HepG2 (cell line): Measurements from ENCODE around the gene ABCB10. TPM values are rescaled to one million over a fixed set of nuclear protein-coding genes. Genes with fewer than 3 reads are reported as not detected.

Experiments used
- AKAP8 ChIP-seq: sonication (generic); formaldehyde crosslinking; IDR thresholded peaks from 2 replicates; pipeline ENCODE4 v1.5.1; 2020; ENCODE audit warnings: mild to moderate bottlenecking, missing genetic modification reagents
- ETV6 ChIP-seq: sonication (generic); formaldehyde crosslinking; conservative IDR thresholded peaks from 2 replicates; pipeline ENCODE4 v1.4.0; 2020; ENCODE audit warnings: missing genetic modification reagents
- GATA4 ChIP-seq: sonication (generic); IDR thresholded peaks from 2 replicates; pipeline ENCODE4 v1.6.1; 2016; ENCODE audit warnings: antibody characterized with exemption, low read depth, borderline replicate concordance
- KDM5B ChIP-seq: sonication (generic); formaldehyde crosslinking; IDR thresholded peaks from 2 replicates; pipeline ENCODE4 v1.4.0; 2020; ENCODE audit warnings: missing genetic modification reagents, mild to moderate bottlenecking, borderline replicate concordance
- MEIS1 ChIP-seq: sonication (generic); formaldehyde crosslinking; IDR thresholded peaks from 2 replicates; pipeline ENCODE4 v1.9.0; 2021; ENCODE audit warnings: mild to moderate bottlenecking, missing genetic modification reagents, moderate library complexity, borderline replicate concordance
- NKX3-1 ChIP-seq: sonication (generic); formaldehyde crosslinking; IDR thresholded peaks from 2 replicates; pipeline ENCODE4 v1.5.0; 2020; ENCODE audit warnings: missing genetic modification reagents
- PRDM4 ChIP-seq: sonication (generic); formaldehyde crosslinking; IDR thresholded peaks from 2 replicates; pipeline ENCODE4 v1.9.0; 2021; ENCODE audit warnings: missing genetic modification reagents, borderline replicate concordance
- SNAI1 ChIP-seq: sonication (generic); formaldehyde crosslinking; IDR thresholded peaks from 2 replicates; pipeline ENCODE4 v1.5.0; 2020; ENCODE audit warnings: mild to moderate bottlenecking, missing genetic modification reagents, borderline replicate concordance
- THRA ChIP-seq: sonication (generic); formaldehyde crosslinking; IDR thresholded peaks from 2 replicates; pipeline ENCODE4 v1.4.0; 2020; ENCODE audit warnings: missing genetic modification reagents, borderline replicate concordance
- ZNF160 ChIP-seq: sonication (generic); formaldehyde crosslinking; IDR thresholded peaks from 2 replicates; pipeline ENCODE4 v1.8.0; 2022; ENCODE audit warnings: mild to moderate bottlenecking, inconsistent platforms, missing genetic modification reagents
- ZNF749 ChIP-seq: sonication (generic); formaldehyde crosslinking; IDR thresholded peaks from 2 replicates; pipeline ENCODE4 v1.8.0; 2022; ENCODE audit warnings: mild to moderate bottlenecking, missing genetic modification reagents, moderate library complexity, borderline replicate concordance
- polyA plus RNA-seq, 8 experiments: library from polyadenylated mRNA; depleted of rRNA in 3 of 8; stranded (reverse) in 7 of 8; unstranded in 1 of 8; fragments of >200 nt; fragmentation: Illumina TruSeq in 4 of 8; extraction: Trizol in 4 of 8; gene quantifications; 2 replicates each; pipeline versions ENCODE4 v1.2.1 to v1.2.3, GENCODE V29; 2011 to 2016; ENCODE audit warnings: low read depth in 4 of 8, missing spikeins in 1 of 8, mixed read lengths in 1 of 8; ENCODE audit not compliant: insufficient read depth in 1 of 8
- total RNA-seq, 5 experiments: library from RNA; depleted of rRNA; stranded (reverse); fragments of >200 nt; fragmentation: Illumina TruSeq; extraction: Trizol; gene quantifications; 2 replicates each; pipeline ENCODE4 v1.2.3, GENCODE V29; 2016; ENCODE audit warnings: low read depth in 1 of 5
- TF ChIP-seq, protein P1 (sequence below): sonication (generic); formaldehyde crosslinking; IDR thresholded peaks from 2 replicates; pipeline ENCODE4 v1.4.0; 2020; ENCODE audit warnings: missing genetic modification reagents, borderline replicate concordance
- TF ChIP-seq, protein P2 (sequence below): sonication (generic); formaldehyde crosslinking; conservative IDR thresholded peaks from 2 replicates; pipeline ENCODE4 v1.4.0; 2020; ENCODE audit warnings: mild to moderate bottlenecking, missing genetic modification reagents, moderate library complexity
- TF ChIP-seq, protein P3 (sequence below): sonication (generic); formaldehyde crosslinking; IDR thresholded peaks from 2 replicates; pipeline ENCODE4 v1.4.0; 2020; ENCODE audit warnings: mild to moderate bottlenecking, missing genetic modification reagents
- TF ChIP-seq, protein P4 (sequence below): sonication (generic); formaldehyde crosslinking; IDR thresholded peaks from 2 replicates; pipeline ENCODE4 v1.5.0; 2020; ENCODE audit warnings: missing genetic modification reagents

The ABCB10 gene
- total and polyA plus RNA-seq, 2 of the 13 experiments (the other 11 are each of a cell fraction or from before 2014, with no cell fraction given), result 11.2 to 28.9 TPM

DNA sequence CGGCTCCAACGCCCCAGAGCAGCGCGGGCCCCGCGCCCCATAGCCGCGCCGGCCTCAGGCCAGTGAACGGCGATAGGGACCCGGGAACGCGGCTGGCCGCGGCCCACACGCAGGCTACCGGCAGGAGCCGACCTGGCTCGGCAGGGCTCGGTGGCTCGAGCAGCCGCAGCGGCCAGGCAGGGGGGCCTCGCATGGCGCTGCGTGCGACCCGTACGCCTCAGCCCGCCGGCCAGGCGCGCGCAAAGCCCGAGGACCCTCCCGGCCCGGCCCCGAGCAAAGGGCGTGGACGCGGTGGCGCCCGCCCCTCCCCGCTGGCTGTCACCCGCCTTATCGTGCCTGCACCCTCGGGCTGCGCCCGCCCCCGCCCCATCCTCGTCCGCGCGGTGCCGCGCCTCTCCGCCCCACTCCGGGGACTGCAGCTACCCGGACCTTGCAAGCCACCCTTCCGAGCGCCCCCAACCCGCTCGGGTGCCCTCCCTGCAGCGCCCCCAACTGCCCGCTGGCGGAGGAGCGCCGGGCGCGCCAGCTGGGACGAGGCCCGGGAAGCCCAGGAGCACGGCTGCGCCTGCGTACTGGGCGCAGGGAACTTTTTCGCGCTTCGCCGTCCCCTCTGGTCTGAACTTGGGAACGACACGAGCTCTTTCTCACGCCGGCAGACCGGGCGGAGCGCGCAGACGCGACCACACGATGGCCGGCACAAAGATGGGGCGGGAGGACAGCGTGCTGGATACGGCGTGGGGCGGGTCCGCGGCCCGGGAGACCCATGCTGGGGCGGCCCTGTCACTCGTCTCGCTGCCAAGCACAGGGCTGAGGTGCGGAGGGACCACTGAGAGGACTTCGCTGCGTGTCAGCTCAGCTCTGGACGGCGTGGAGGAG is at the start of gene ABCB10 (continued):
- TF ChIP-seq ZNF749 (CRISPR knock-in tag) (peak; percentile 39; the same call in 1 of the 2 replicates), GATA4 (no peak), ETV6 (CRISPR knock-in tag) (0 out of 2 replicates have a peak, but pooled peaks have one; percentile 50), PRDM4 (no peak), AKAP8 (0 out of 2 replicates have a peak, but pooled peaks have one; percentile 56), SNAI1 (CRISPR knock-in tag) (0 out of 2 replicates have a peak, but pooled peaks have one; percentile 46), NKX3-1 (CRISPR knock-in tag) (0 out of 2 replicates have a peak, but pooled peaks have one; percentile 23), KDM5B (CRISPR knock-in tag) (peak; percentile 74; the same call in 1 of the 2 replicates), THRA (CRISPR knock-in tag) (peak; percentile 39; the same call in 1 of the 2 replicates), ZNF160 (CRISPR knock-in tag) (peak; percentile 62; the same call in 1 of the 2 replicates), MEIS1 (peak; percentile 74; the same call in 1 of the 2 replicates)
- TF ChIP-seq, protein P1, sequence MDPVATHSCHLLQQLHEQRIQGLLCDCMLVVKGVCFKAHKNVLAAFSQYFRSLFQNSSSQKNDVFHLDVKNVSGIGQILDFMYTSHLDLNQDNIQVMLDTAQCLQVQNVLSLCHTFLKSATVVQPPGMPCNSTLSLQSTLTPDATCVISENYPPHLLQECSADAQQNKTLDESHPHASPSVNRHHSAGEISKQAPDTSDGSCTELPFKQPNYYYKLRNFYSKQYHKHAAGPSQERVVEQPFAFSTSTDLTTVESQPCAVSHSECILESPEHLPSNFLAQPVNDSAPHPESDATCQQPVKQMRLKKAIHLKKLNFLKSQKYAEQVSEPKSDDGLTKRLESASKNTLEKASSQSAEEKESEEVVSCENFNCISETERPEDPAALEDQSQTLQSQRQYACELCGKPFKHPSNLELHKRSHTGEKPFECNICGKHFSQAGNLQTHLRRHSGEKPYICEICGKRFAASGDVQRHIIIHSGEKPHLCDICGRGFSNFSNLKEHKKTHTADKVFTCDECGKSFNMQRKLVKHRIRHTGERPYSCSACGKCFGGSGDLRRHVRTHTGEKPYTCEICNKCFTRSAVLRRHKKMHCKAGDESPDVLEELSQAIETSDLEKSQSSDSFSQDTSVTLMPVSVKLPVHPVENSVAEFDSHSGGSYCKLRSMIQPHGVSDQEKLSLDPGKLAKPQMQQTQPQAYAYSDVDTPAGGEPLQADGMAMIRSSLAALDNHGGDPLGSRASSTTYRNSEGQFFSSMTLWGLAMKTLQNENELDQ (CRISPR knock-in tag), result peak; percentile 68; the same call in 1 of the 2 replicates
- TF ChIP-seq, protein P2, sequence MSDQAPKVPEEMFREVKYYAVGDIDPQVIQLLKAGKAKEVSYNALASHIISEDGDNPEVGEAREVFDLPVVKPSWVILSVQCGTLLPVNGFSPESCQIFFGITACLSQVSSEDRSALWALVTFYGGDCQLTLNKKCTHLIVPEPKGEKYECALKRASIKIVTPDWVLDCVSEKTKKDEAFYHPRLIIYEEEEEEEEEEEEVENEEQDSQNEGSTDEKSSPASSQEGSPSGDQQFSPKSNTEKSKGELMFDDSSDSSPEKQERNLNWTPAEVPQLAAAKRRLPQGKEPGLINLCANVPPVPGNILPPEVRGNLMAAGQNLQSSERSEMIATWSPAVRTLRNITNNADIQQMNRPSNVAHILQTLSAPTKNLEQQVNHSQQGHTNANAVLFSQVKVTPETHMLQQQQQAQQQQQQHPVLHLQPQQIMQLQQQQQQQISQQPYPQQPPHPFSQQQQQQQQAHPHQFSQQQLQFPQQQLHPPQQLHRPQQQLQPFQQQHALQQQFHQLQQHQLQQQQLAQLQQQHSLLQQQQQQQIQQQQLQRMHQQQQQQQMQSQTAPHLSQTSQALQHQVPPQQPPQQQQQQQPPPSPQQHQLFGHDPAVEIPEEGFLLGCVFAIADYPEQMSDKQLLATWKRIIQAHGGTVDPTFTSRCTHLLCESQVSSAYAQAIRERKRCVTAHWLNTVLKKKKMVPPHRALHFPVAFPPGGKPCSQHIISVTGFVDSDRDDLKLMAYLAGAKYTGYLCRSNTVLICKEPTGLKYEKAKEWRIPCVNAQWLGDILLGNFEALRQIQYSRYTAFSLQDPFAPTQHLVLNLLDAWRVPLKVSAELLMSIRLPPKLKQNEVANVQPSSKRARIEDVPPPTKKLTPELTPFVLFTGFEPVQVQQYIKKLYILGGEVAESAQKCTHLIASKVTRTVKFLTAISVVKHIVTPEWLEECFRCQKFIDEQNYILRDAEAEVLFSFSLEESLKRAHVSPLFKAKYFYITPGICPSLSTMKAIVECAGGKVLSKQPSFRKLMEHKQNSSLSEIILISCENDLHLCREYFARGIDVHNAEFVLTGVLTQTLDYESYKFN (CRISPR knock-in tag), result peak; percentile 74
- TF ChIP-seq, protein P3, sequence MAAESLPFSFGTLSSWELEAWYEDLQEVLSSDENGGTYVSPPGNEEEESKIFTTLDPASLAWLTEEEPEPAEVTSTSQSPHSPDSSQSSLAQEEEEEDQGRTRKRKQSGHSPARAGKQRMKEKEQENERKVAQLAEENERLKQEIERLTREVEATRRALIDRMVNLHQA, result no peak
- TF ChIP-seq, protein P4, sequence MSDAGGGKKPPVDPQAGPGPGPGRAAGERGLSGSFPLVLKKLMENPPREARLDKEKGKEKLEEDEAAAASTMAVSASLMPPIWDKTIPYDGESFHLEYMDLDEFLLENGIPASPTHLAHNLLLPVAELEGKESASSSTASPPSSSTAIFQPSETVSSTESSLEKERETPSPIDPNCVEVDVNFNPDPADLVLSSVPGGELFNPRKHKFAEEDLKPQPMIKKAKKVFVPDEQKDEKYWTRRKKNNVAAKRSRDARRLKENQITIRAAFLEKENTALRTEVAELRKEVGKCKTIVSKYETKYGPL (CRISPR knock-in tag), result peak; percentile 31; the same call in 1 of the 2 replicates
